Suprapubic skin (tissue), 3 donors: ENCODE data around the gene BAIAP2L1.

Experiments
- EP300 ChIP-seq: sonication (generic); formaldehyde crosslinking; IDR thresholded peaks from one replicate; pipeline ENCODE4 v1.6.1; 2017; ENCODE audit warnings: antibody characterized with exemption
- POLR2A ChIP-seq, 2 donors: fragments of 450-650 bp; IDR thresholded peaks; one replicate each; pipeline ENCODE4 v1.6.1; 2017; ENCODE audit warnings: antibody characterized with exemption in 2 of 2, mild to moderate bottlenecking in 2 of 2, moderate library complexity in 2 of 2
- TF ChIP-seq, protein P1 (sequence below), 2 donors: fragments of 200-600 bp in 1 of 2; fragments of 450-650 bp in 1 of 2; sonication (generic) in 1 of 2; IDR thresholded peaks; one replicate each; pipeline ENCODE4 v1.5.1; 2016 to 2019; ENCODE audit warnings: antibody characterized with exemption in 2 of 2, mild to moderate bottlenecking in 1 of 2, moderate library complexity in 1 of 2

DNA sequence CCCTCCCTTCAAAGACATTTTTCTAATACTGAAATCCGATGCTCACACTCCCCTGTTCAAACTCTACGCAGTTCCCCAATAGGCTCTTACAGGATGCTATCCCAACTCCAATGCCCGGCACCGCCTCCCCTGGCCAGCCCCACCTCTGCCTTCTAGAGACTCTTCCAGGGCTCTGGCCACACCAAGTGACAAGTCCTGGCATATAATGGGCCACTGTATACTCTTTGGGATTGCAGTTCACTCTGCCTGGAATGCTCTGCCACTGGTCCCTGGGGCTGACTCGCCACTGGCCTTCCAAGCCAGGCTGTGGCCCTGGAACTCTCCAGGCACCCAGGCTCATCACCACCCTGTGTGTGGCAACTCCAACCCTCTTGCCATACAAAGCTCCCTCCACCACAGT, 122.5 kb downstream of the BAIAP2L1 start:
- TF ChIP-seq POLR2A (IDR thresholded peaks at IDR 0.05) (no peak), EP300 (no peak)
- TF ChIP-seq, protein P1, sequence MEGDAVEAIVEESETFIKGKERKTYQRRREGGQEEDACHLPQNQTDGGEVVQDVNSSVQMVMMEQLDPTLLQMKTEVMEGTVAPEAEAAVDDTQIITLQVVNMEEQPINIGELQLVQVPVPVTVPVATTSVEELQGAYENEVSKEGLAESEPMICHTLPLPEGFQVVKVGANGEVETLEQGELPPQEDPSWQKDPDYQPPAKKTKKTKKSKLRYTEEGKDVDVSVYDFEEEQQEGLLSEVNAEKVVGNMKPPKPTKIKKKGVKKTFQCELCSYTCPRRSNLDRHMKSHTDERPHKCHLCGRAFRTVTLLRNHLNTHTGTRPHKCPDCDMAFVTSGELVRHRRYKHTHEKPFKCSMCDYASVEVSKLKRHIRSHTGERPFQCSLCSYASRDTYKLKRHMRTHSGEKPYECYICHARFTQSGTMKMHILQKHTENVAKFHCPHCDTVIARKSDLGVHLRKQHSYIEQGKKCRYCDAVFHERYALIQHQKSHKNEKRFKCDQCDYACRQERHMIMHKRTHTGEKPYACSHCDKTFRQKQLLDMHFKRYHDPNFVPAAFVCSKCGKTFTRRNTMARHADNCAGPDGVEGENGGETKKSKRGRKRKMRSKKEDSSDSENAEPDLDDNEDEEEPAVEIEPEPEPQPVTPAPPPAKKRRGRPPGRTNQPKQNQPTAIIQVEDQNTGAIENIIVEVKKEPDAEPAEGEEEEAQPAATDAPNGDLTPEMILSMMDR (IDR thresholded peaks at IDR 0.05), result no peak
